Naive thymus-derived CD4-positive, alpha-beta T cell (primary cell): Measurements from ENCODE around the gene MALT1. TPM values are rescaled to one million over a fixed set of nuclear protein-coding genes. Genes with fewer than 3 reads are reported as not detected.
"Not testable (repeated sequence)": the region's sequence is repeated elsewhere in the genome, so short reads cannot be mapped to it uniquely, and the experiment has no call there.

Source experiments
- ATAC-seq: fragments of 150-1000 bp; cut with Tn5 transposase; 2 replicates; pipeline ENCODE4 v1.10.0; 2021; ENCODE audit warnings: mild to moderate bottlenecking, moderate library complexity
- CTCF ChIA-PET: fragments of 350-600 bp; sonication (Branson Sonifier 250); formaldehyde crosslinking; loops from one replicate; lab custom pipeline; 2021; ENCODE audit warnings: antibody characterized with exemption; lab: Charles Lee
- POLR2A ChIA-PET: fragments of 350-600 bp; sonication (Branson Sonifier 250); formaldehyde crosslinking; loops from one replicate; lab custom pipeline; 2021; ENCODE audit warnings: antibody characterized with exemption, inconsistent platforms; lab: Charles Lee
- DNase-seq, 9 donors: peaks; one replicate each; pipeline versions ENCODE4 v3.0.0 to v3.0.0-alpha.2; 2020 to 2022; ENCODE audit warnings: mixed read lengths in 1 of 9
- H3K27ac ChIP-seq: one replicate; pipeline ENCODE4 v1.7.0; 2013; ENCODE audit warnings: mild to moderate bottlenecking, low read depth, low read length, moderate library complexity
- H3K27me3 ChIP-seq, 2 donors: one replicate each; pipeline ENCODE4 v1.7.0; 2013; ENCODE audit warnings: low read length in 2 of 2, mild to moderate bottlenecking in 2 of 2, moderate library complexity in 2 of 2; ENCODE audit not compliant: control insufficient read depth in 2 of 2, insufficient read depth in 2 of 2
- H3K36me3 ChIP-seq, 3 experiments: 1 replicate in 2 of 3; 2 replicates in 1 of 3; pipeline ENCODE4 v1.7.0; 2013; ENCODE audit warnings: low read length in 3 of 3, mild to moderate bottlenecking in 3 of 3, moderate library complexity in 1 of 3; ENCODE audit not compliant: insufficient read depth in 3 of 3, control insufficient read depth in 2 of 3
- H3K4me1 ChIP-seq, 2 donors: one replicate each; pipeline ENCODE4 v1.7.0; 2013; ENCODE audit warnings: low read length in 2 of 2, mild to moderate bottlenecking in 2 of 2, moderate library complexity in 1 of 2; ENCODE audit not compliant: control insufficient read depth in 2 of 2, insufficient read depth in 2 of 2
- H3K4me3 ChIP-seq: 2 replicates; pipeline ENCODE4 v1.7.0; 2013; ENCODE audit warnings: mild to moderate bottlenecking, low read length
- H3K9me3 ChIP-seq, 3 experiments: 1 replicate in 2 of 3; 2 replicates in 1 of 3; pipeline ENCODE4 v1.7.0; 2013; ENCODE audit warnings: low read length in 3 of 3; ENCODE audit not compliant: control insufficient read depth in 2 of 3
- H3K27ac Mint-ChIP-seq, 9 donors: one replicate each; pipeline ENCODE4 v1.8.0; 2020 to 2022; ENCODE audit warnings: mixed read lengths in 9 of 9, mild to moderate bottlenecking in 8 of 9, moderate library complexity in 5 of 9, inconsistent platforms in 2 of 9
- H3K27me3 Mint-ChIP-seq, 5 donors: one replicate each; pipeline ENCODE4 v1.8.0; 2021 to 2022; ENCODE audit warnings: mixed read lengths in 5 of 5, mild to moderate bottlenecking in 1 of 5
- H3K36me3 Mint-ChIP-seq, 5 donors: one replicate each; pipeline ENCODE4 v1.8.0; 2020 to 2022; ENCODE audit warnings: mixed read lengths in 5 of 5, mild to moderate bottlenecking in 3 of 5, inconsistent platforms in 1 of 5
- H3K4me1 Mint-ChIP-seq, 7 donors: one replicate each; pipeline ENCODE4 v1.8.0; 2020 to 2022; ENCODE audit warnings: mixed read lengths in 7 of 7, mild to moderate bottlenecking in 3 of 7, inconsistent platforms in 1 of 7
- H3K4me3 Mint-ChIP-seq, 10 donors: one replicate each; pipeline ENCODE4 v1.8.0; 2020 to 2022; ENCODE audit warnings: mild to moderate bottlenecking in 10 of 10, mixed read lengths in 10 of 10, moderate library complexity in 6 of 10, inconsistent platforms in 2 of 10
- H3K9me3 Mint-ChIP-seq, 11 donors: one replicate each; pipeline ENCODE4 v1.8.0; 2020 to 2022; ENCODE audit warnings: mixed read lengths in 11 of 11, mild to moderate bottlenecking in 4 of 11, inconsistent platforms in 1 of 11, moderate library complexity in 1 of 11
- intact Hi-C, 2 donors: fragments of 100-400 bp; cut with micrococcal nuclease; formaldehyde crosslinking; loops; one replicate each; pipeline ENCODE4 v1.15.1; 2023
- polyA plus RNA-seq, 2 donors: library from polyadenylated mRNA; unstranded; fragments of 300-500 nt; fragmentation: Illumina TruSeq; gene quantifications; one replicate each; pipeline ENCODE4 v1.2.3, GENCODE V29; 2021
- total RNA-seq, 6 experiments: library from RNA in 5 of 6; stranded (reverse) in 5 of 6; gene quantifications; 1 replicate in 5 of 6; 2 replicates in 1 of 6; pipeline ENCODE4 v1.2.3 and lab custom pipeline; 2021 to 2026

The MALT1 gene
- total and polyA plus RNA-seq, 7 experiments from 2014 or later, result 43.8 to 101 (median 67.9) TPM

GRCh38 chr18:58776084-58776483, 104.8 kb downstream of the MALT1 start:
- no peaks in the 10 kb centered on the region for H3K36me3 ChIP-seq
- H3K27me3 ChIP-seq, result no peaks in the 10 kb centered on the region
- H3K36me3 Mint-ChIP-seq, result no peaks in the 10 kb centered on the region
- no peak for DNase-seq
- no peak overlapping the region for H3K4me3 ChIP-seq
- ATAC-seq, result no peak
- no peaks in the 10 kb centered on the region for H3K4me1 ChIP-seq
- H3K4me1 Mint-ChIP-seq, result peaks cover 0 to 1% (median 0%) of the 10 kb centered on the region in 7 donors
- ChIA-PET POLR2A (no interaction called here), CTCF (interaction anchor here (1.9 kb wide), 1 partner anchor 13 kb away, joined by 6 read pairs; no protein-coding TSS in a partner anchor)
- peaks cover 5 to 24% (median 22%) of the 10 kb centered on the region in 5 donors for H3K27me3 Mint-ChIP-seq
- H3K4me3 Mint-ChIP-seq, result no peak overlapping the region
- peak overlapping the region in 1 of 9 donors; percentile 45 for H3K27ac Mint-ChIP-seq
- no peaks in the 10 kb centered on the region for H3K9me3 Mint-ChIP-seq
- intact Hi-C loops, result no loop called here
- H3K27ac ChIP-seq, result no peak overlapping the region
- H3K9me3 ChIP-seq, result no peaks in the 10 kb centered on the region

- H3K9me3 Mint-ChIP-seq, POLR2A ChIA-PET, H3K4me1 ChIP-seq, ATAC-seq, H3K4me3 ChIP-seq, H3K27ac ChIP-seq, H3K4me3 Mint-ChIP-seq, DNase-seq, H3K36me3 ChIP-seq, H3K36me3 Mint-ChIP-seq, H3K4me1 Mint-ChIP-seq, H3K27me3 ChIP-seq, intact Hi-C loops, H3K9me3 ChIP-seq: not testable (repeated sequence)
- Mint-ChIP-seq H3K27ac (peak overlapping the region in 1 of 9 donors; percentile 30), H3K27me3 (peaks cover 5 to 27% (median 24%) of the 10 kb centered on the region in 5 donors)
- CTCF ChIA-PET, result interaction anchor here (1.0 to 1.9 kb wide), 2 partner anchors 13 to 249 kb away, joined by 3 to 6 read pairs; no protein-coding TSS in a partner anchor
These were observed 105.3 kb downstream of the MALT1 start for GRCh38 chr18:58776541-58776940.

- no peaks in the 10 kb centered on the region for H3K4me1 ChIP-seq
- Mint-ChIP-seq H3K27ac (no peak overlapping the region), H3K4me1 (peaks cover 0 to 2% (median 0%) of the 10 kb centered on the region in 7 donors), H3K9me3 (no peaks in the 10 kb centered on the region), H3K36me3 (no peaks in the 10 kb centered on the region), H3K4me3 (no peak overlapping the region), H3K27me3 (peaks cover 5 to 31% (median 19%) of the 10 kb centered on the region in 5 donors)
- H3K27ac ChIP-seq, result no peak overlapping the region
- no peaks in the 10 kb centered on the region for H3K36me3 ChIP-seq
- ChIA-PET POLR2A (interaction anchor here (0.7 kb wide), 1 partner anchor 7 kb away, joined by 3 read pairs; no protein-coding TSS in a partner anchor), CTCF (interaction anchor here (0.6 to 1.0 kb wide), 3 partner anchors 9 to 250 kb away, joined by 3 read pairs; no protein-coding TSS in a partner anchor)
- H3K4me3 ChIP-seq, result no peak overlapping the region
- H3K27me3 ChIP-seq, result no peaks in the 10 kb centered on the region
- no peak for ATAC-seq
- no peak for DNase-seq
- no peaks in the 10 kb centered on the region for H3K9me3 ChIP-seq
- intact Hi-C loops, result no loop called here
These were observed 106.2 kb downstream of the MALT1 start for GRCh38 chr18:58777471-58777870.

GRCh38 chr18:58779529-58779928, 108.3 kb downstream of the MALT1 start:
- ATAC-seq (no peak), DNase-seq (no peak)
- Histone ChIP-seq H3K4me1 (no peaks in the 10 kb centered on the region), H3K4me3 (no peak overlapping the region), H3K9me3 (no peaks in the 10 kb centered on the region), H3K36me3 (no peaks in the 10 kb centered on the region), H3K27me3 (no peaks in the 10 kb centered on the region), H3K27ac (no peak overlapping the region)
- Mint-ChIP-seq H3K4me3 (no peak overlapping the region), H3K4me1 (peaks cover 0 to 2% (median 0%) of the 10 kb centered on the region in 7 donors), H3K27ac (peak overlapping the region in 1 of 9 donors; percentile 43), H3K27me3 (peaks cover 8 to 39% (median 20%) of the 10 kb centered on the region in 5 donors), H3K9me3 (no peaks in the 10 kb centered on the region), H3K36me3 (no peaks in the 10 kb centered on the region)
- intact Hi-C loops, result no loop called here
- POLR2A ChIA-PET, result no interaction called here
- CTCF ChIA-PET, result interaction anchor here (1.1 to 5.2 kb wide), 2 partner anchors 11 to 290 kb away, joined by 3 to 42 read pairs; no protein-coding TSS in a partner anchor

- DNase-seq, result no peak
- H3K4me3 ChIP-seq, result no peak overlapping the region
- no peaks in the 10 kb centered on the region for H3K4me1 ChIP-seq
- Mint-ChIP-seq H3K36me3 (no peaks in the 10 kb centered on the region), H3K4me1 (peaks cover 0 to 2% (median 0%) of the 10 kb centered on the region in 7 donors), H3K4me3 (no peak overlapping the region), H3K27me3 (peaks cover 10 to 39% (median 20%) of the 10 kb centered on the region in 5 donors), H3K27ac (no peak overlapping the region), H3K9me3 (peaks cover 0 to 1% (median 0%) of the 10 kb centered on the region in 11 donors)
- no peak overlapping the region for H3K27ac ChIP-seq
- ChIA-PET POLR2A (no interaction called here), CTCF (interaction anchor here (1.1 to 5.2 kb wide), 2 partner anchors 12 to 290 kb away, joined by 3 to 42 read pairs; no protein-coding TSS in a partner anchor)
- H3K9me3 ChIP-seq, result no peaks in the 10 kb centered on the region
- intact Hi-C loops, result loop anchor here in 1 of 2 donors (2.0 kb wide), 1 partner anchor 623 kb away; no protein-coding TSS in a partner anchor
- H3K36me3 ChIP-seq, result no peaks in the 10 kb centered on the region
- H3K27me3 ChIP-seq, result no peaks in the 10 kb centered on the region
- no peak for ATAC-seq
These were observed 108.8 kb downstream of the MALT1 start for GRCh38 chr18:58780045-58780444.

- Histone ChIP-seq H3K9me3 (no peaks in the 10 kb centered on the region), H3K36me3 (no peaks in the 10 kb centered on the region), H3K27ac (no peak overlapping the region), H3K4me3 (no peak overlapping the region), H3K4me1 (no peaks in the 10 kb centered on the region), H3K27me3 (no peaks in the 10 kb centered on the region)
- Mint-ChIP-seq H3K27ac (no peak overlapping the region), H3K27me3 (peaks cover 7 to 34% (median 23%) of the 10 kb centered on the region in 5 donors), H3K4me3 (no peak overlapping the region), H3K9me3 (peaks cover 0 to 3% (median 0%) of the 10 kb centered on the region in 11 donors), H3K4me1 (peaks cover 0 to 2% (median 0%) of the 10 kb centered on the region in 7 donors), H3K36me3 (no peaks in the 10 kb centered on the region)
- intact Hi-C loops, result loop anchor here (1.0 to 2.0 kb wide), 3 partner anchors 276 to 621 kb away; no protein-coding TSS in a partner anchor
- DNase-seq, result peak; percentile 28 to 73 (median 59)
- POLR2A ChIA-PET, result no interaction called here
- CTCF ChIA-PET, result interaction anchor here (0.9 to 5.2 kb wide), 4 partner anchors 18 to 298 kb away, joined by 3 to 42 read pairs (median 4); no protein-coding TSS in a partner anchor
- peak; percentile 83 for ATAC-seq
These were observed 110.4 kb downstream of the MALT1 start for GRCh38 chr18:58781627-58782194.
